UCSD-AML1 (cell line): Measurements from ENCODE around the gene PDSS2.
A peak's percentile ranks its signal among the peaks of the same experiment; 100 is the strongest.
"Not testable (repeated sequence)": the region's sequence is repeated elsewhere in the genome, so short reads cannot be mapped to it uniquely, and the experiment has no call there.

Source experiments
- DNase-seq: peaks from one replicate; lab custom pipeline; 2025; ENCODE audit not compliant: unreplicated experiment; lab: John Stamatoyannopoulos, UW

Gene PDSS2

GRCh38 chr6:107459283-107460082 is at the start of gene PDSS2:
Gene PDSS2, minus strand, starts transcription at chr6:107459564. Its CDS starts 279 bp downstream, at chr6:107459285.
- DNase-seq, result peak; percentile 97

- no peak for DNase-seq
Observed at GRCh38 chr6:107506145-107506544, 46.8 kb upstream of the PDSS2 start.

GRCh38 chr6:107504270-107505026 is 45.1 kb upstream of the PDSS2 start:
- DNase-seq, result no peak

GRCh38 chr6:107496892-107497684 is 37.7 kb upstream of the PDSS2 start:
- DNase-seq, result no peak

- no peak for DNase-seq
Observed at GRCh38 chr6:107495971-107496370, 36.6 kb upstream of the PDSS2 start.

- DNase-seq, result no peak
Observed at GRCh38 chr6:107495196-107495643, 35.9 kb upstream of the PDSS2 start.

GRCh38 chr6:107493158-107494057 is 34.0 kb upstream of the PDSS2 start:
- no peak for DNase-seq

- DNase-seq, result no peak
Observed at GRCh38 chr6:107491760-107492660, 32.6 kb upstream of the PDSS2 start.

DNA sequence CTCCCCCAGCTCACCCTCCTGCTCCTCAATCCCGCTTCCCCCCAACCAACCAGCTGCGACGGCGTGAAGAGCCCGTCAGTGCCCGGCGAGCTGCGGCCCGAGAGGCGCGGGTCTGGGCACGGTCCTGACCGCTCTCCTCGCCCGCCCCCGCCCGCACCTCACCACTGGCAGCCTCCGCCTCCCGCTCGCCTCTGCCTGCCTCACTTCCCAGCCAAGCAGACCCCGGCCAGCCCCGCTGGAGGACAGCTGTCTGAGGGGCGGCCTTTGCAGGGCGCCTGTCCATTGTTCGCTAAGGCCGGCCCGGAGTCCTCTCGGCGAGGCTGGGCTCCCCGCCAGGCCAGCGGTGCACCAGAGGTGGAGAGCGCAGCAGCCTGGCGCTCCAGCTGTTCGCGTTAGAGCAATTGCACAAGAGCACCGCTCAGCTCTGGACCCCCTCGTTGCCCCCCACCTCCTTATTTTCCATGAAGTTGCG is 31.8 kb upstream of the PDSS2 start:
- no peak for DNase-seq

- no peak for DNase-seq
Observed at GRCh38 chr6:107490566-107491137, 31.3 kb upstream of the PDSS2 start.

- DNase-seq, result no peak
Observed at GRCh38 chr6:107489636-107490565, 30.5 kb upstream of the PDSS2 start, which contains the start of gene SOBP. Gene SOBP, plus strand, starts transcription at chr6:107490117. Its CDS starts 500 bp downstream, at chr6:107490617.

GRCh38 chr6:107488875-107489635 is 29.7 kb upstream of the PDSS2 start:
- DNase-seq, result no peak

DNA sequence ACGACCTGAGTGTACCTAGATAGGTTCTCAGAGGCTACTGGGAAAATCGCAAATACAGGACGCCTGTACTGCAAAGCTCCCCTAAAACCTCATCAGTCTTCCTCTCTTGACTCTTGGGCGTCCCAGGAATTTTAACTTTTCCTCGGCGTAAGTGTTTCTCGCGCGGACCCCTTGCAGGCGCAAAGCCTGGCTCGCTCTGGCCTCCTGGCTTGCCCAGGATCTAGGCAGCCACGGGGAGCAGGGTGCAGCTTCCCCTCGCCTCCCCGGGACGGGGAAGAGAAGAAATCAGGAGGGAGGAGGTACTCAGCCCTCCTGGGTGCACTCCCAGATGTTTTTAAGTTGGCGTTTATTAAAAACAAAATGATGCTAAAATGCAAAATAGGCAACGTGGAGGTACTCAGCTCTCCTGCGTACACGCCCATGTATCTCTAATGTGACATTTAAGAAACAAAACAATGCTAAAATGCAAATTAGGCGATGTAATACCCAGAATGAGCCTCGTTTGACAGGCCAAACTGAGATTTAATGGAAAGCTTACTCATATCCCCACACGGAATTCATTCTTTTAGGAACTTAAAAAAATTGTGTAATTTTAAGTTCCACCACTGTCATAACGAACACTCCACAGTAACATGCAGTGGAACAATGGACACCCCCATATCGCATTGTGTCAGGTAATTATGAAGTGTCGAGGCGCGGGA is 29.0 kb upstream of the PDSS2 start:
- DNase-seq, result no peak

- no peak for DNase-seq
Observed at GRCh38 chr6:107485157-107485556, 25.8 kb upstream of the PDSS2 start.

DNA sequence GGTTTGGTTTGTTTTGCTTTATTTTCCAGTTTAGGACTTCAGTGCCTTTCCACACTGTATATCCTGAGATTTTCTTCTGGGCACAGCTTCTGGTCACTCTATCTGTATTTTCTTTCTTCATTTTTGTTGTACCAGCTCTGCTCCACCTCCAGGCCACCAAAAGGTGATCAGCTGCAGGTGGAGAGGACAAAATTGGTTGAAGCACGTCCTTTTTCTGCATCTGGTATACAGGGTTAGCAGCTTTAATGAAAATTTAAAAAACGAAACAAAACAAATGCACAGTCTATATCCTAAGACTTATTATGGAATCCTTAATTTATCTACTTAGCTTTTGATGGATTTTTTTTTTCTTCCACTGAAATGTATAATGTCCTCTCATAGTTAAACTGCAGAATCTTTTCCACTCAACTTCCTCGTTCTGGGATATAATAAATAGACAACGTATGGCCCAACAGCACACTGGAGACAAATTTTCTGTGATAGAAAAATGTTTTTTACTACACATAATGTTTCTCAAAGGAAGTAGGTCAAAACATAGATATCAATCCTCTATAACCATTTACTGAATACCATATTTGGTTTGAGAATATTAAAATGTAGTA is 19.8 kb upstream of the PDSS2 start:
- DNase-seq, result no peak

GRCh38 chr6:107475826-107476225 is 16.5 kb upstream of the PDSS2 start:
- DNase-seq, result not testable (repeated sequence)
